Superior temporal gyrus (tissue), 1 donor: ENCODE results near the gene ST8SIA6.
"Not testable (repeated sequence)": the region's sequence is repeated elsewhere in the genome, so short reads cannot be mapped to it uniquely, and the experiment has no call there.

Experiments used
- DNase-seq: peaks from one replicate; pipeline ENCODE4 v3.0.0-alpha.2; 2016; ENCODE audit errors: extremely low spot score

ST8SIA6 gene

GRCh38 chr10:17344206-17344605 is 110.2 kb downstream of the ST8SIA6 start:
- DNase-seq: no peak

GRCh38 chr10:17343118-17343517 is 111.3 kb downstream of the ST8SIA6 start:
- no peak for DNase-seq

- DNase-seq: no peak
Measured at GRCh38 chr10:17340144-17340829, 114.1 kb downstream of the ST8SIA6 start.

- no peak for DNase-seq
Measured at GRCh38 chr10:17335065-17335464, 119.3 kb downstream of the ST8SIA6 start.

GRCh38 chr10:17330501-17330900 is 123.9 kb downstream of the ST8SIA6 start:
- DNase-seq: no peak

- DNase-seq: no peak
Measured at GRCh38 chr10:17326377-17326776, 128.0 kb downstream of the ST8SIA6 start.

GRCh38 chr10:17321957-17322356 is 132.4 kb downstream of the ST8SIA6 start:
- not testable (repeated sequence) for DNase-seq

GRCh38 chr10:17316488-17317170 is 137.8 kb downstream of the ST8SIA6 start:
- DNase-seq: no peak

GRCh38 chr10:17309435-17309834 is 145.0 kb downstream of the ST8SIA6 start:
- no peak for DNase-seq

- DNase-seq: no peak
Measured at GRCh38 chr10:17307123-17307522, 147.3 kb downstream of the ST8SIA6 start.

- no peak for DNase-seq
Measured at GRCh38 chr10:17292375-17292774, 162.0 kb downstream of the ST8SIA6 start.

- no peak for DNase-seq
Measured at GRCh38 chr10:17290226-17290625, 164.2 kb downstream of the ST8SIA6 start.

- no peak for DNase-seq
Measured at GRCh38 chr10:17289763-17290162, 164.6 kb downstream of the ST8SIA6 start.

- no peak for DNase-seq
Measured at GRCh38 chr10:17286562-17287550, 167.5 kb downstream of the ST8SIA6 start.

GRCh38 chr10:17282311-17282710 is 172.1 kb downstream of the ST8SIA6 start:
- DNase-seq: no peak

- no peak for DNase-seq
Measured at GRCh38 chr10:17278607-17279240, 175.7 kb downstream of the ST8SIA6 start.

- no peak for DNase-seq
Measured at GRCh38 chr10:17276756-17277424, 177.5 kb downstream of the ST8SIA6 start.

- no peak for DNase-seq
Measured at GRCh38 chr10:17273403-17273802, 181.0 kb downstream of the ST8SIA6 start.

GRCh38 chr10:17272648-17273047 is 181.7 kb downstream of the ST8SIA6 start:
- no peak for DNase-seq
